D721Med (cell line): ENCODE data around the gene FUT6.
"Not testable (repeated sequence)": the region's sequence is repeated elsewhere in the genome, so short reads cannot be mapped to it uniquely, and the experiment has no call there.

ENCODE experiments used
- DNase-seq: peaks from one replicate; pipeline ENCODE4 v3.0.0; 2011; ENCODE audit warnings: low spot score; ENCODE audit not compliant: insufficient read length
- FAIRE-seq: peaks from 2 replicates; lab custom pipeline; 2011; peaks lifted over from hg19 to GRCh38; lab: Jason Lieb, UNC
- CTCF ChIP-seq: IDR thresholded peaks from 2 replicates; pipeline ENCODE4 v1.5.1; 2012; ENCODE audit warnings: mild to moderate bottlenecking, control low read depth; ENCODE audit not compliant: insufficient read depth; ENCODE audit errors: missing control alignments

FUT6 gene

GRCh38 chr19:5785423-5785822 lies 54.1 kb downstream of the FUT6 start:
- DNase-seq (no peak), FAIRE-seq (no peak)
- no peak for TF ChIP-seq CTCF

- TF ChIP-seq CTCF, result no peak
These were observed 54.8 kb downstream of the FUT6 start, which contains the start of gene PRR22 for GRCh38 chr19:5784581-5785147. PRR22 (minus strand) TSS chr19:5784746; CDS start chr19:5784660, 86 bp downstream.

GRCh38 chr19:5782945-5783919 lies 56.3 kb downstream of the FUT6 start:
- TF ChIP-seq CTCF, result no peak
- FAIRE-seq (no peak), DNase-seq (no peak)

More at GRCh38 chr19:5784581-5785147, 54.8 kb downstream of the FUT6 start, which contains the start of gene PRR22:
- FAIRE-seq (no peak), DNase-seq (no peak)

- DNase-seq (no peak), FAIRE-seq (no peak)
- no peak for TF ChIP-seq CTCF
These were observed 57.2 kb downstream of the FUT6 start for GRCh38 chr19:5782322-5782721.

- DNase-seq, FAIRE-seq: not testable (repeated sequence)
These were observed 58.6 kb downstream of the FUT6 start for GRCh38 chr19:5780916-5781315.
